ENCODE results near the gene HSPA1L. TPM values are rescaled to one million over a fixed set of nuclear protein-coding genes. Genes with fewer than 3 reads are reported as not detected.

The HSPA1L gene
- total RNA-seq, 1 donor: 0.86 TPM

DNA sequence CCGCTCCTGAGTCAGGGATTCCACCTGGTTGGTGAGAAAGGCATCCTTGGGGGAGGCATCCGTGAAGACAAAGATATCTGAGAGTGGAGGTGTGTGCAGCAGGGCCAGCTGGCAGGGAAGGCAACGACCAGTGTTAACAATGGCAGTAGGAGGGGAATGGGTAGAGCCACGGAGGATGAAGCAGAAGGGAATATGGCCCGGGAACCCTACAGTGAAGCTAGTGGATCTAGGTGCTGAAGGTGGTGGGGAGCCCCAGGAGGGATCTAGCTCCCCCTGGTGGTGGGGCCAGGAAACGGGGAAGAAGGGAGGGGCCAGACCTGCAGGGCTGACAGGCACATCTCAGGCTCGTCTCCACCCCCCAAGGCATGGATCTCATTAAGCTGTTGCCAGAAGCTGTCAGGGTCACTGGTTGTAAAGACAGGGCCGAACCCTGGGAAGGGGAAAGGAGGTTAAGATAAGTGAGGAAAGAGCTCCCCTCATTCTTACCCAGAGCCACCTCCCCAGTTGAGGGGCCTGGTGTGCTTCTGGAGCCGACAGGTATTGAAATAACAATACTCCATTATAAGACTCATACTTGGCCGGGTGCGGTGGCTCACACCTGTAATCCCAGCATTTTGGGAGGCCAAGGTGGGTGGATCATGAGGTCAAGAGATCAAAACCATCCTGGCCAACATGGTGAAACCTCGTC, 45.3 kb downstream of the HSPA1L start:
- H3K4me3 ChIP-seq (ENCODE audit: low read depth, low read length): no peak overlapping the region
- TF ChIP-seq, protein P1, sequence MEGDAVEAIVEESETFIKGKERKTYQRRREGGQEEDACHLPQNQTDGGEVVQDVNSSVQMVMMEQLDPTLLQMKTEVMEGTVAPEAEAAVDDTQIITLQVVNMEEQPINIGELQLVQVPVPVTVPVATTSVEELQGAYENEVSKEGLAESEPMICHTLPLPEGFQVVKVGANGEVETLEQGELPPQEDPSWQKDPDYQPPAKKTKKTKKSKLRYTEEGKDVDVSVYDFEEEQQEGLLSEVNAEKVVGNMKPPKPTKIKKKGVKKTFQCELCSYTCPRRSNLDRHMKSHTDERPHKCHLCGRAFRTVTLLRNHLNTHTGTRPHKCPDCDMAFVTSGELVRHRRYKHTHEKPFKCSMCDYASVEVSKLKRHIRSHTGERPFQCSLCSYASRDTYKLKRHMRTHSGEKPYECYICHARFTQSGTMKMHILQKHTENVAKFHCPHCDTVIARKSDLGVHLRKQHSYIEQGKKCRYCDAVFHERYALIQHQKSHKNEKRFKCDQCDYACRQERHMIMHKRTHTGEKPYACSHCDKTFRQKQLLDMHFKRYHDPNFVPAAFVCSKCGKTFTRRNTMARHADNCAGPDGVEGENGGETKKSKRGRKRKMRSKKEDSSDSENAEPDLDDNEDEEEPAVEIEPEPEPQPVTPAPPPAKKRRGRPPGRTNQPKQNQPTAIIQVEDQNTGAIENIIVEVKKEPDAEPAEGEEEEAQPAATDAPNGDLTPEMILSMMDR (IDR thresholded peaks at IDR 0.05; ENCODE audit: insufficient read depth, low read depth, low read length): peak; percentile 77
- DNase-seq (ENCODE audit: low read depth): peak; percentile 64

- TF ChIP-seq, protein P1 (IDR thresholded peaks at IDR 0.05; ENCODE audit: insufficient read depth, low read depth, low read length): no peak
- H3K4me3 ChIP-seq (ENCODE audit: low read depth, low read length): no peak overlapping the region
- no peak for DNase-seq (ENCODE audit: low read depth)
These were observed 46.5 kb downstream of the HSPA1L start for GRCh38 chr6:31768363-31769257.

DNA sequence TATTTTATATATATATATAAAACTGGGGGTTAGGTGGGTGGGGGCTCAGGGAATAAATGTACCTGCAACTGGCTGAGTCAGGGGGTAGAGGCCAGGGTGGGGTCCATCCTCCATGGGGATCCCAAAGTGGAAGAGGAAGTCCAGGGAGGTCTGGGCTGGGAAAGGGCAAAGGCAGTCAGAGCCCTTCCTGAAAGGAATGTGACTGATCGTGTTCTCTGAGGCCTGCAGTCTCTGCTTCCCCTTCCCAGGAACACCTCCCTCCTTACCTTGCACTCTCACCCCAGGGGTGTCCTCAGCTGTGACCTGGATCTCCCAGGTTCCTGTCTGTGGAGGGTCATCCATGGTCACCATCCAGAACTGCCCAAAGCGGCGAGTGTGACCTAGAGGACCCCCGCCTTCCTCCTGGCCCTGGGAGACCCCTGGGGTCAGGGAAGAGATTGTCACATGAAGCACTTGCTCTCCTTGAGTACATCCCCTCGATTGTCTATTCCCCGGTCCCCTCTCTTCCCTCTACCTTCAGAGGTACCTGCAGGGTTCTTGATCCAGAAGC, 47.9 kb downstream of the HSPA1L start:
- TF ChIP-seq, protein P1 (IDR thresholded peaks at IDR 0.05; ENCODE audit: insufficient read depth, low read depth, low read length): no peak
- DNase-seq (ENCODE audit: low read depth): no peak
- no peak overlapping the region for H3K4me3 ChIP-seq (ENCODE audit: low read depth, low read length)

GRCh38 chr6:31765910-31766794, 48.9 kb downstream of the HSPA1L start:
- H3K4me3 ChIP-seq (ENCODE audit: low read depth, low read length): peak overlapping the region; percentile 42
- peak; percentile 14 for DNase-seq (ENCODE audit: low read depth)
- TF ChIP-seq, protein P1 (IDR thresholded peaks at IDR 0.05; ENCODE audit: insufficient read depth, low read depth, low read length): no peak

DNA sequence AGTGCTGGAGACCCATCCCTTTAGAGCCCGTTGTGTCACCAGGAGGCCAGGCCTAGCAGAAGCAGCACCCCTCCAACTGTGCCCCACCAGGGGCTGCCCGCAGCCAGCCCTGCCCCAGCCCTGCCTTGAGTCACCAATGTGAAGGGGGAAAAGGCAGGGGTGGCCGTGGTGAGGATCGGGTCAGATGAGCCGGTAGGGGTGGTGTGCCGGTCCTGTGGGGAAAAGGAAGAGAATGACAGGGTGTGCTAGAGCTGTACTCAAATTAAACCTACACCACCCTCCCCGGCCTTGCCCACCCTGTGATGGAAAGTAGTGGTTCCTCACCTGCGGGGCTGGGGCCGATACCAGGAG, 49.5 kb downstream of the HSPA1L start:
- no peak overlapping the region for H3K4me3 ChIP-seq (ENCODE audit: low read depth, low read length)
- DNase-seq (ENCODE audit: low read depth): no peak
- TF ChIP-seq, protein P1 (IDR thresholded peaks at IDR 0.05; ENCODE audit: insufficient read depth, low read depth, low read length): no peak

DNA sequence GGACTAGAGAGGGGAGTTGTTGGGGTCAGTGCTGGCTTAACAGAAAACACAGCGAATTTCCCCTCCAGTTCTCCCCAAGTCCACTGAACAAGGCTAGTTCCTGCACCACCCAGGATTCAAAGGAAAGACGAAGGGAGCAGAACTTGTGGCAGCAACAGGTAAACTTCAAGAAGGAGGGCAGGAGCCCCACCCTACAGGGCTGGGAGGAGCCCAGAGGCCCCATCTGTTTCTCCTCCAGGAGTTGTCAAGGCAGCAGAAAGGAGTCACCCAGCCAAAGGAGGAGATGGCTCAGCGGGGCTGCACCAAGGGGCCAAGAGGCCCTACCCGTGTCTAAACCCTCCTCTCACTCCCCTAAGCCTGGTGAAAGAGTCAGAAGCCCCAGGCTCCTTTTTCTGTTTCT, 50.9 kb downstream of the HSPA1L start:
- no peak for DNase-seq (ENCODE audit: low read depth)
- no peak overlapping the region for H3K4me3 ChIP-seq (ENCODE audit: low read depth, low read length)
- TF ChIP-seq, protein P1 (IDR thresholded peaks at IDR 0.05; ENCODE audit: insufficient read depth, low read depth, low read length): no peak

Data from fibroblast of villous mesenchyme (primary cell).